HG03432 (cell line): ENCODE data around the gene DHX38.

Experiments
- ATAC-seq: cut with Tn5 transposase; IDR thresholded peaks from one replicate; pipeline ENCODE4 v1.9.1; 2021; ENCODE audit warnings: mild to moderate bottlenecking, moderate library complexity; ENCODE audit not compliant: unreplicated experiment

The DHX38 gene

DNA sequence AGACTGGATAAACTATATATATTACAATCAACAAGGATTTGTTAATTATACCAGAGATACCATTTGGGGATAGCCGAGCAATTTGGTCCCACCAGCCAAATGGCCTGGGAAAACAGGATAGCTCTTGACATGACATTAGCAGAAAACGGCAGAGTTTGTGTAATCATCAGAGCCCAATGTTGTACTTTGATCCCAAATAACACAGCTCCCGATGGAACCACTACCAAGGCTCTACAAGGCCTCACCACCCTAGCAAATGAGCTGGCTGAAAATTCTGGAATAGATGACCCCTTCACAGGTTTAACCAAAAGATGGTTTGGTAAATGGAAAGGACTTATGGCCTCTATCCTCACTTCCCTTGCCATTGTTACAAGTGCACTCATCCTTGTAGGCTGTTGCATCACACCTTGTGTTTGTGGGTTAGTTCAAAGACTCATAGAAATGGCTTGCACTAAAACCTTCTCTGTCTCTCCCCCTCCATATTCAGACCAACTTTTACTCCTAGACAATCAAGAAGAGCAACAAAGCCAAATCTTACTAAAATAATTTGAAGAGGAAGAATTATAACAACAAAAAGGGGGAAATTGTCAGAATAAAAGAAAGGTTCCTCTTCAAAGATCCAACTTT lies 9.8 kb upstream of the DHX38 start:
- no peak for ATAC-seq

- ATAC-seq = no peak
Measured at GRCh38 chr16:72084445-72084844, 9.2 kb upstream of the DHX38 start.

GRCh38 chr16:72085002-72085401 lies 8.6 kb upstream of the DHX38 start:
- no peak for ATAC-seq

DNA sequence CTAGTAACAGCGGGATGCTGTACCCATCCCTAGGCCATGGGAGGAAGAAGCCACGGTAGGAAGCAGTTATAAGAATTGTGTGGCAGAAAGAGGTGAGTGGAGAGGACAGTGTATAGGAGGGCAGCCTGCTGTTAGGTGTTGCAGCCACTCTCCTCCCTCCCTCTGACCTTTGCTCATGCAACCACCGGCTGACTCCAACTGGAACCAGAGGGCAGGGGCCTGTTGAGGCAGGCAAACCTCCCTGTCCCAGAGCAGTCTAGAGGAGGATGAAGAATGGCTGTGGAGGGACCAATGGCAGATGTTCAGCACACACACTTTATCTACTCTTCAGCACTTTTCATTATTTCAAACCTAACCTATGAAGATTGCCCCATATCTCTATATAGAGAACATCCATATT lies 2.4 kb upstream of the DHX38 start:
- no peak for ATAC-seq

- ATAC-seq = no peak
Measured at GRCh38 chr16:72092832-72093447, 707 bp upstream of the DHX38 start.

DNA sequence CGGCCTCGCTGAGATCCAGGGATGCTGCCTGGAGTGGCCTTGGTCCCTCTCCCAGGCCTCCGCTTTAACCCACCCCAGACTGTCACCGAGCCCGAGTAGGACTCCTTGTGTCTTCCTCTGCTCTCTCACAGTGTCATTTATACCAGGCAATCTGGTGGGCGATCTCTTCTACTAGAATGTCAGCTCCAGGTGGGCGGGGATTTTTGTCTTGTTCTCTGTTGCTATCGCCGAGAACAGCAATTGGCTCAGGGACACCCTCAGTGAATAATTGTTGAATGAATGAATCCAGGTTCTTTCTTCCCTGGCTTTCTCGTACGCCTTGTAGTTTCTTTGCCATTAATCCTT lies 591 bp downstream of the DHX38 start:
- peak; percentile 1 for ATAC-seq

DNA sequence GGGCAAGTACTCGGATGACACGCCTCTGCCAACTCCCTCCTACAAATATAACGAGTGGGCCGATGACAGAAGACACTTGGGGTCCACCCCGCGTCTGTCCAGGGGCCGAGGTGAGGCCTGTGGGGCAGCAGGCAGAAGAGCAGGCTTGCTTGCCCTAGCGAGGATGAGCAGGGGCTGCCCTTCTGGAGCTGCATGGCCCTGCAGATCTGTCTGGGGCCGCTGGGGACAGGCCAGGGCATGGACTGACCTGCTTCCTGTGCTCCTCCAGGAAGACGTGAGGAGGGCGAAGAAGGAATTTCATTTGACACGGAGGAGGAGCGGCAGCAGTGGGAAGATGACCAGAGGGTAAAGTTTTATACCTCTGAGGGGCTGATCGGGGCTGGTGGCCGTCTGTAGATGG lies 5.3 kb downstream of the DHX38 start:
- ATAC-seq = no peak

DNA sequence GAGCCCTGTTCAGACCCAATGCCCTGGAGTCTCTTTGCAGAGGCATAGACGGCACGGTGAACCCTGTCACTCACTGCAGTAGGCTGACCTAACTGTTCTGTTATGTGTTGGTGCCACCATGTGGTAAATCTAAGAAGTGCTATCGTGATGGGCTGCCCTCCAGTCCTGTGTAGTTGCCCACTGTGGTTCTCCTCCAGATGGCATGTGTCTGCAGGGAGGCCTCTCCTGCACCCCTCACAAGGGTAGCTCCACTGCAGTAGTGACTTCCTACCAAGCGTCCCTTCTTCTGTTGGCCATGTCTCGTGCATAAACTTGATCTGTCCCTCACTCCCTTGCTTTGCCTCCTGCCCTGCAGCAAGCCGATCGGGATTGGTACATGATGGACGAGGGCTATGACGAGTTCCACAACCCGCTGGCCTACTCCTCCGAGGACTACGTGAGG lies 5.8 kb downstream of the DHX38 start:
- peak; percentile 88 for ATAC-seq

GRCh38 chr16:72101195-72101594 lies 7.5 kb downstream of the DHX38 start:
- ATAC-seq = no peak

DNA sequence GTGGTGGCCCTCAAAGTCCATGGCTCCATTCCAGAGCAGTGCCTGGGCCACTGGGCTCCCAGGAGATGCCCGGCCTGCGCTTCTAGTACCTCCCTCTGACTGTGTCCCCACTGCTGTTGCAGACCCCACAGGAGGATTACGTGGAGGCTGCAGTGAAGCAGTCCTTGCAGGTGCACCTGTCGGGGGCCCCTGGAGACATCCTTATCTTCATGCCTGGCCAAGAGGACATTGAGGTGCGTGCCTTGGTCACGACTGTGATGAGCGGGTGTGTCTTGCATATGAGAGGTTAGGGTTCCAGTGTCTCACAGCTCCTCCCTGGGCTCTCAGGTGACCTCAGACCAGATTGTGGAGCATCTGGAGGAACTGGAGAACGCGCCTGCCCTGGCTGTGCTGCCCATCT lies 11.3 kb downstream of the DHX38 start:
- no peak for ATAC-seq

GRCh38 chr16:72105978-72106377 lies 12.3 kb downstream of the DHX38 start:
- ATAC-seq = no peak

DNA sequence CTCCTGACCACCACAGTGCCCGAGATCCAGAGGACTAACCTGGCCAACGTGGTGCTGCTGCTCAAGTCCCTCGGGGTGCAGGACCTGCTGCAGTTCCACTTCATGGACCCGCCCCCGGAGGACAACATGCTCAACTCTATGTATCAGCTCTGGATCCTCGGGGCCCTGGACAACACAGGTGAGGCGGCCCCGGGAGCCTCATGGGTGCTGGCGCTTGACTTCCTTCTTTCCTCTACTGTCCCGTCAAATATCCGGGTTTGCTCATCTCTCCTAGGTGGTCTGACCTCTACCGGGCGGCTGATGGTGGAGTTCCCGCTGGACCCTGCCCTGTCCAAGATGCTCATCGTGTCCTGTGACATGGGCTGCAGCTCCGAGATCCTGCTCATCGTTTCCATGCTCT lies 13.7 kb downstream of the DHX38 start:
- no peak for ATAC-seq

- ATAC-seq = no peak
Measured at GRCh38 chr16:72108353-72109102, 14.9 kb downstream of the DHX38 start.

DNA sequence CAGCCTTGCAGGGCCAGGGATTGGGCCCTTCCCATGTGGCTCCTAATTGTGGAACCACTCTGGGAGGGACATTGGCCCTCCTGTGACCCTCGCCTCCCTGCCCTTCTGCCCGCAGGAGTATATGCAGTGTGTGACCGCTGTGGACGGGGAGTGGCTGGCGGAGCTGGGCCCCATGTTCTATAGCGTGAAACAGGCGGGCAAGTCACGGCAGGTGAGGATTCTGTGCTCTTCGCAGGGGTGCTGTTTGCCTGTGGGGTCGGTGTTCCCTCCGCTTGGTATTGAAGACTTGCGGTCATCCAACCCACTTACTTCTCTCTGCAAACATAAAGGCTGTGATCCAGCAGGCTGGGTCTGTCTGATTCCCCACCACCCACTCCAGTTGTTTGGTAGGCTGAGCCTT lies 15.7 kb downstream of the DHX38 start:
- ATAC-seq = no peak

GRCh38 chr16:72109966-72110530 lies 16.4 kb downstream of the DHX38 start:
- no peak for ATAC-seq

- ATAC-seq = no peak
Measured at GRCh38 chr16:72110662-72111615, 17.3 kb downstream of the DHX38 start.

GRCh38 chr16:72111657-72112451 lies 18.2 kb downstream of the DHX38 start:
- ATAC-seq = no peak

DNA sequence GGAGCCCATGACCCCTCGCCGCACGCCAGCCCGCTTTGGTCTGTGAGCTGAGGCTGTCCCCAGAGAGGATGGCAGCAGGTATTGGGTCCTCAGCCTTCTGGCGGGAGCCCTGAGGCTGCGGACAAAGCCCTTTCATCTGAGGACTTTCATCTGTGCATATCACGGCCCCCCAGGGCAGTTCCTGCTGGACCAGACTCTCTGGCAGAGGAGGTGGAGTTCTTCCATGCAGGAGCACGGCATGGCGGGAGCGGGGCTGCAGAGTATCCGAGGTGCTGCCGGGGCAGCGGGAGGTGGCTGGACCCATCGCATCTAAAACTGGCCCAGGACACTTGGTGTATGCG lies 18.8 kb downstream of the DHX38 start:
- ATAC-seq = no peak

- ATAC-seq = no peak
Measured at GRCh38 chr16:72112906-72113615, 19.4 kb downstream of the DHX38 start.

GRCh38 chr16:72113616-72113945 lies 19.9 kb downstream of the DHX38 start:
- ATAC-seq = no peak
